ENCODE measurements around the gene ADARB2.
A peak's percentile ranks its signal among the peaks of the same experiment; 100 is the strongest.

Gene ADARB2

GRCh38 chr10:1376384-1376945, 360.9 kb downstream of the ADARB2 start:
- no peak for DNase-seq

GRCh38 chr10:1375346-1376170, 361.8 kb downstream of the ADARB2 start:
- DNase-seq = no peak

- no peak for DNase-seq
Observed at GRCh38 chr10:1374511-1375345, 362.6 kb downstream of the ADARB2 start.

- no peak for DNase-seq
Observed at GRCh38 chr10:1373287-1373686, 364.0 kb downstream of the ADARB2 start.

GRCh38 chr10:1372212-1372611, 365.1 kb downstream of the ADARB2 start:
- no peak for DNase-seq

- DNase-seq = peak; percentile 22
Observed at GRCh38 chr10:1370298-1370697, 367.0 kb downstream of the ADARB2 start.

- DNase-seq = no peak
Observed at GRCh38 chr10:1369665-1370064, 367.7 kb downstream of the ADARB2 start.

- DNase-seq = no peak
Observed at GRCh38 chr10:1369197-1369596, 368.1 kb downstream of the ADARB2 start.

- peak; percentile 52 for DNase-seq
Observed at GRCh38 chr10:1368842-1369171, 368.5 kb downstream of the ADARB2 start.

- DNase-seq = no peak
Observed at GRCh38 chr10:1367938-1368841, 369.1 kb downstream of the ADARB2 start.

GRCh38 chr10:1366811-1367425, 370.4 kb downstream of the ADARB2 start:
- DNase-seq = no peak

GRCh38 chr10:1366322-1366691, 371.0 kb downstream of the ADARB2 start:
- DNase-seq = no peak

- no peak for DNase-seq
Observed at GRCh38 chr10:1365540-1366321, 371.6 kb downstream of the ADARB2 start.

GRCh38 chr10:1364151-1364910, 373.0 kb downstream of the ADARB2 start:
- DNase-seq = no peak

GRCh38 chr10:1363446-1364121, 373.7 kb downstream of the ADARB2 start:
- no peak for DNase-seq

GRCh38 chr10:1362589-1363445, 374.5 kb downstream of the ADARB2 start:
- no peak for DNase-seq

- DNase-seq = no peak
Observed at GRCh38 chr10:1361411-1362105, 375.8 kb downstream of the ADARB2 start.

- no peak for DNase-seq
Observed at GRCh38 chr10:1360558-1361164, 376.7 kb downstream of the ADARB2 start.

Data from OCI-M1 (cell line).